Measurements from ENCODE around the gene ATXN7L1. TPM values are rescaled to one million over a fixed set of nuclear protein-coding genes. Genes with fewer than 3 reads are reported as not detected.

ATXN7L1 gene
- total and polyA plus RNA-seq, 2 of the 4 experiments (the other 2 are of a cell fraction) = 3.5 to 4.3 TPM

DNA sequence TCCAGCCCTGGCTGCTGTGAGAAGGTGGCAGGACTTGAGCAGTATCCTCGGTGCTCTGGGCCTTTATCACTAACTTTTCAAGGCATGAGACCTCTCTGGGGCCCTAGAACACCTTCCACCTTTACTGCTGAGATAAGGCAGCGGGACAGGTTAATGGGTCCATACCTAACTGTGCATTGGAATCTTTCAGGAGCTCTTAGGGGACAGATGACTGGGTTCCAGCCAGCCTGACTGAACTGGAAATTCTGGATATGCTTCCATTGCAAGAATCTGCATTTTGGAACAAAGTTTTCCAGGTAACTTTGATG is 73.0 kb downstream of the ATXN7L1 start:
- Histone ChIP-seq H3K56ac (ENCODE audit: extremely low read depth, insufficient read depth, low read length) (no peak overlapping the region), H3K79me1 (ENCODE audit: low read depth in 1 of 2, low read length in 2 of 2) (peaks cover 6 to 61% of the 10 kb centered on the region in 2 experiments; a peak in 3 of 4 replicates), H3K4ac (ENCODE audit: low read depth, low read length) (0 out of 2 replicates have a peak overlapping the region, but pooled peaks have one; percentile 21), H3K36me3 (ENCODE audit: control insufficient read depth, insufficient read depth, low read length) (no peaks in the 10 kb centered on the region), H2AFZ (replicated peaks; ENCODE audit: low read length, poor library complexity) (no peak overlapping the region), H2BK20ac (ENCODE audit: low read depth, low read length) (no peak overlapping the region), H2AK5ac (ENCODE audit: low read depth, low read length) (0 out of 2 replicates have a peak overlapping the region, but pooled peaks have one; percentile 15), H3K9me3 (ENCODE audit: control insufficient read depth, insufficient read depth, low read length) (no peaks in the 10 kb centered on the region), H3K27me3 (ENCODE audit: control insufficient read depth, insufficient read depth, low read length) (no peaks in the 10 kb centered on the region), H4K8ac (ENCODE audit: low read depth in 2 of 2, low read length in 2 of 2) (no peak overlapping the region), H2BK15ac (ENCODE audit: low read depth, low read length) (no peak overlapping the region), H3K18ac (ENCODE audit: low read depth, low read length) (no peak overlapping the region), H4K5ac (ENCODE audit: low read depth, low read length) (no peak overlapping the region), H3K23ac (ENCODE audit: low read depth, low read length) (no peak overlapping the region), H3K14ac (replicated peaks; ENCODE audit: low read depth, low read length) (no peak overlapping the region), H3K9ac (ENCODE audit: low read depth, low read length) (no peak overlapping the region), H3K9me1 (ENCODE audit: insufficient read depth, low read length) (peaks cover 39% of the 10 kb centered on the region), H3K4me1 (ENCODE audit: control insufficient read depth, insufficient read depth, low read length) (peaks cover 41% of the 10 kb centered on the region), H4K20me1 (ENCODE audit: insufficient read depth, low read length) (0 out of 2 replicates have a peak, but pooled peaks cover 8% of the 10 kb centered on the region), H2BK120ac (ENCODE audit: low read depth, low read length) (no peak overlapping the region), H3K27ac (ENCODE audit: insufficient read depth, low read length) (no peak overlapping the region), H3K4me2 (ENCODE audit: low read depth, low read length) (no peak overlapping the region), H3K4me3 (ENCODE audit: insufficient read depth, low read depth, low read length) (no peak overlapping the region), H2BK5ac (ENCODE audit: low read depth, low read length, poor library complexity, severe bottlenecking) (no peak overlapping the region), H2AK9ac (replicated peaks; ENCODE audit: low read depth, low read length, poor library complexity) (no peak overlapping the region), H4K91ac (ENCODE audit: insufficient read depth, low read depth, low read length) (0 out of 2 replicates have a peak overlapping the region, but pooled peaks have one; percentile 26)
- in situ Hi-C loops (cut with MboI; ENCODE audit: low sequenced_read_pairs) (no loop called here), dilution Hi-C loops (cut with HindIII; ENCODE audit: low sequenced_read_pairs, unreplicated experiment) (no loop called here), intact Hi-C loops (cut with micrococcal nuclease) (no loop called here)
- ATAC-seq (ENCODE audit: low read depth) (no peak), DNase-seq (no peak)
- WGBS, 2 experiments (ENCODE audit: extremely low coverage in 2 of 2, insufficient read length in 1 of 2) = 100% methylated on average over 1 of the region's 2 CpGs; no CpG with 5 or more reads in 1 of the 2 experiments
- ChIA-PET CTCF (interaction anchor here (0.9 kb wide), 1 partner anchor 14 kb away, joined by 3 read pairs; no protein-coding TSS in a partner anchor), POLR2A (ENCODE audit: unreplicated experiment) (no interaction called here)
- no TSS peak for BruUV-seq (replicated peaks)
- TF ChIP-seq MAZ (IDR thresholded peaks at IDR 0.05; ENCODE audit: borderline replicate concordance, low read depth, low read length) (no peak), MAFK (IDR thresholded peaks at IDR 0.05; ENCODE audit: low read depth, low read length) (no peak), SMC3 (IDR thresholded peaks at IDR 0.05; ENCODE audit: low read depth, low read length) (no peak), BHLHE40 (IDR thresholded peaks at IDR 0.05; ENCODE audit: low read depth, low read length) (no peak), CEBPB (IDR thresholded peaks at IDR 0.05; ENCODE audit: low read depth, low read length) (no peak), RFX5 (IDR thresholded peaks at IDR 0.05; ENCODE audit: low read depth, low read length) (no peak), POLR2A (IDR thresholded peaks at IDR 0.05; ENCODE audit: low read depth, low read length) (no peak), NFE2L2 (IDR thresholded peaks at IDR 0.05; ENCODE audit: low read depth, low read length) (no peak), RAD21 (IDR thresholded peaks at IDR 0.05; ENCODE audit: low read length) (no peak)
- TF ChIP-seq, protein P1, sequence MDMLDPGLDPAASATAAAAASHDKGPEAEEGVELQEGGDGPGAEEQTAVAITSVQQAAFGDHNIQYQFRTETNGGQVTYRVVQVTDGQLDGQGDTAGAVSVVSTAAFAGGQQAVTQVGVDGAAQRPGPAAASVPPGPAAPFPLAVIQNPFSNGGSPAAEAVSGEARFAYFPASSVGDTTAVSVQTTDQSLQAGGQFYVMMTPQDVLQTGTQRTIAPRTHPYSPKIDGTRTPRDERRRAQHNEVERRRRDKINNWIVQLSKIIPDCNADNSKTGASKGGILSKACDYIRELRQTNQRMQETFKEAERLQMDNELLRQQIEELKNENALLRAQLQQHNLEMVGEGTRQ (IDR thresholded peaks at IDR 0.05; ENCODE audit: low read depth, low read length) = no peak
- TF ChIP-seq, protein P2, sequence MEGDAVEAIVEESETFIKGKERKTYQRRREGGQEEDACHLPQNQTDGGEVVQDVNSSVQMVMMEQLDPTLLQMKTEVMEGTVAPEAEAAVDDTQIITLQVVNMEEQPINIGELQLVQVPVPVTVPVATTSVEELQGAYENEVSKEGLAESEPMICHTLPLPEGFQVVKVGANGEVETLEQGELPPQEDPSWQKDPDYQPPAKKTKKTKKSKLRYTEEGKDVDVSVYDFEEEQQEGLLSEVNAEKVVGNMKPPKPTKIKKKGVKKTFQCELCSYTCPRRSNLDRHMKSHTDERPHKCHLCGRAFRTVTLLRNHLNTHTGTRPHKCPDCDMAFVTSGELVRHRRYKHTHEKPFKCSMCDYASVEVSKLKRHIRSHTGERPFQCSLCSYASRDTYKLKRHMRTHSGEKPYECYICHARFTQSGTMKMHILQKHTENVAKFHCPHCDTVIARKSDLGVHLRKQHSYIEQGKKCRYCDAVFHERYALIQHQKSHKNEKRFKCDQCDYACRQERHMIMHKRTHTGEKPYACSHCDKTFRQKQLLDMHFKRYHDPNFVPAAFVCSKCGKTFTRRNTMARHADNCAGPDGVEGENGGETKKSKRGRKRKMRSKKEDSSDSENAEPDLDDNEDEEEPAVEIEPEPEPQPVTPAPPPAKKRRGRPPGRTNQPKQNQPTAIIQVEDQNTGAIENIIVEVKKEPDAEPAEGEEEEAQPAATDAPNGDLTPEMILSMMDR (conservative IDR thresholded peaks at IDR 0.05; ENCODE audit: low read depth, low read length) = no peak
- TF ChIP-seq, protein P3, sequence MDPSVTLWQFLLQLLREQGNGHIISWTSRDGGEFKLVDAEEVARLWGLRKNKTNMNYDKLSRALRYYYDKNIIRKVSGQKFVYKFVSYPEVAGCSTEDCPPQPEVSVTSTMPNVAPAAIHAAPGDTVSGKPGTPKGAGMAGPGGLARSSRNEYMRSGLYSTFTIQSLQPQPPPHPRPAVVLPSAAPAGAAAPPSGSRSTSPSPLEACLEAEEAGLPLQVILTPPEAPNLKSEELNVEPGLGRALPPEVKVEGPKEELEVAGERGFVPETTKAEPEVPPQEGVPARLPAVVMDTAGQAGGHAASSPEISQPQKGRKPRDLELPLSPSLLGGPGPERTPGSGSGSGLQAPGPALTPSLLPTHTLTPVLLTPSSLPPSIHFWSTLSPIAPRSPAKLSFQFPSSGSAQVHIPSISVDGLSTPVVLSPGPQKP (IDR thresholded peaks at IDR 0.05; ENCODE audit: borderline replicate concordance, low read depth, low read length) = no peak

Measured in IMR-90 (cell line).